ACHN (cell line): ENCODE data around the gene HES1.
"Not testable (repeated sequence)": the region's sequence is repeated elsewhere in the genome, so short reads cannot be mapped to it uniquely, and the experiment has no call there.

Experiments used
- DNase-seq: peaks from one replicate; pipeline ENCODE4 v3.0.0-alpha.2; 2015
- in situ Hi-C: cut with HindIII; loops from 2 replicates; pipeline ENCODE4 v1.10.0; 2017; ENCODE audit warnings: low sequenced_read_pairs, low pct_ligation_motif_present, low pct_unique_long_range_greater_than_20kb

HES1 gene

GRCh38 chr3:194137506-194138474, 1.8 kb downstream of the HES1 start:
- in situ Hi-C loops, result no loop called here
- DNase-seq, result peak; percentile 66

- no peak for DNase-seq
- in situ Hi-C loops, result no loop called here
Observed at GRCh38 chr3:194138732-194139070, 2.8 kb downstream of the HES1 start.

- DNase-seq, result peak; percentile 45
- in situ Hi-C loops, result no loop called here
Observed at GRCh38 chr3:194139071-194139813, 3.3 kb downstream of the HES1 start.

GRCh38 chr3:194139814-194140391, 4.0 kb downstream of the HES1 start:
- no peak for DNase-seq
- in situ Hi-C loops, result no loop called here

GRCh38 chr3:194140520-194141414, 4.8 kb downstream of the HES1 start:
- peak; percentile 65 for DNase-seq
- in situ Hi-C loops, result no loop called here

GRCh38 chr3:194141415-194142155, 5.6 kb downstream of the HES1 start:
- DNase-seq, result peak; percentile 82
- in situ Hi-C loops, result no loop called here

GRCh38 chr3:194142156-194142910, 6.4 kb downstream of the HES1 start:
- in situ Hi-C loops, result no loop called here

GRCh38 chr3:194145702-194146101, 9.8 kb downstream of the HES1 start:
- no peak for DNase-seq
- in situ Hi-C loops, result no loop called here

More at GRCh38 chr3:194142156-194142910, 6.4 kb downstream of the HES1 start:
- no peak for DNase-seq

GRCh38 chr3:194147679-194148078, 11.7 kb downstream of the HES1 start:
- in situ Hi-C loops, result no loop called here

GRCh38 chr3:194148383-194148782, 12.4 kb downstream of the HES1 start:
- in situ Hi-C loops, result no loop called here
- DNase-seq, result no peak

More at GRCh38 chr3:194147679-194148078, 11.7 kb downstream of the HES1 start:
- DNase-seq, result no peak

- DNase-seq, result no peak
- in situ Hi-C loops, result loop anchor here (25.0 kb wide), 1 partner anchor 162 kb away; no protein-coding TSS in a partner anchor
Observed at GRCh38 chr3:194150252-194150934, 14.4 kb downstream of the HES1 start.

- in situ Hi-C loops, result loop anchor here (25.0 kb wide), 1 partner anchor 161 kb away; no protein-coding TSS in a partner anchor
- not testable (repeated sequence) for DNase-seq
Observed at GRCh38 chr3:194150935-194151302, 15.0 kb downstream of the HES1 start.

GRCh38 chr3:194154346-194154745, 18.4 kb downstream of the HES1 start:
- in situ Hi-C loops, result loop anchor here (25.0 kb wide), 1 partner anchor 158 kb away; no protein-coding TSS in a partner anchor
- DNase-seq, result no peak

- no peak for DNase-seq
- in situ Hi-C loops, result loop anchor here (25.0 kb wide), 1 partner anchor 156 kb away; no protein-coding TSS in a partner anchor
Observed at GRCh38 chr3:194156095-194156494, 20.1 kb downstream of the HES1 start.

GRCh38 chr3:194158942-194159439, 23.0 kb downstream of the HES1 start:
- in situ Hi-C loops, result loop anchor here (25.0 kb wide), 1 partner anchor 153 kb away; no protein-coding TSS in a partner anchor
- DNase-seq, result no peak

GRCh38 chr3:194160158-194160557, 24.2 kb downstream of the HES1 start:
- DNase-seq, result no peak
- in situ Hi-C loops, result loop anchor here (25.0 kb wide), 1 partner anchor 152 kb away; no protein-coding TSS in a partner anchor
